Lower lobe of right lung (tissue), 2 donors: Measurements from ENCODE around the gene BTNL9. TPM values are rescaled to one million over a fixed set of nuclear protein-coding genes. Genes with fewer than 3 reads are reported as not detected.
A peak's percentile ranks its signal among the peaks of the same experiment; 100 is the strongest.

Experiments
- ATAC-seq, 2 donors: fragments of 200-7000 bp; cut with Tn5 transposase; one replicate each; pipeline ENCODE4 v1.9.1; 2020 to 2022; ENCODE audit warnings: mild to moderate bottlenecking in 2 of 2, moderate library complexity in 2 of 2
- DNase-seq: peaks from one replicate; pipeline ENCODE4 v3.0.0-alpha.2; 2020
- H3K27ac ChIP-seq: fragments of 200-600 bp; one replicate; pipeline ENCODE4 v1.8.0; 2022
- H3K27me3 ChIP-seq: fragments of 200-600 bp; one replicate; pipeline ENCODE4 v1.8.0; 2022; ENCODE audit warnings: low read depth
- H3K36me3 ChIP-seq: fragments of 200-600 bp; one replicate; pipeline ENCODE4 v1.8.0; 2022; ENCODE audit warnings: mild to moderate bottlenecking
- H3K4me1 ChIP-seq: fragments of 200-600 bp; one replicate; pipeline ENCODE4 v1.8.0; 2022
- H3K4me3 ChIP-seq: fragments of 200-600 bp; one replicate; pipeline ENCODE4 v1.8.0; 2022; ENCODE audit warnings: mild to moderate bottlenecking
- H3K9me3 ChIP-seq: fragments of 200-600 bp; one replicate; pipeline ENCODE4 v1.8.0; 2022
- intact Hi-C: fragments of 100-400 bp; cut with DNase I; formaldehyde crosslinking; loops from one replicate; pipeline ENCODE4 v1.11.0; 2022
- total RNA-seq: library from RNA; stranded (reverse); fragmentation: NEBNext Ultra II Directional; extraction: Animal tissue kit (Norgen Biotek cat#: 25700); gene quantifications from one replicate; pipeline ENCODE4 v1.2.1, GENCODE V29; 2021
- TF ChIP-seq, protein P1 (sequence below): fragments of 200-600 bp; IDR thresholded peaks from one replicate; pipeline ENCODE4 v1.8.0; 2022; ENCODE audit warnings: antibody characterized with exemption, mild to moderate bottlenecking
- donor health status: DM: no; HTN: yes; CAD: no; lungs with severe emphysema.

The BTNL9 gene
- total RNA-seq, 1 donor from 2014 or later, result 125 TPM

DNA sequence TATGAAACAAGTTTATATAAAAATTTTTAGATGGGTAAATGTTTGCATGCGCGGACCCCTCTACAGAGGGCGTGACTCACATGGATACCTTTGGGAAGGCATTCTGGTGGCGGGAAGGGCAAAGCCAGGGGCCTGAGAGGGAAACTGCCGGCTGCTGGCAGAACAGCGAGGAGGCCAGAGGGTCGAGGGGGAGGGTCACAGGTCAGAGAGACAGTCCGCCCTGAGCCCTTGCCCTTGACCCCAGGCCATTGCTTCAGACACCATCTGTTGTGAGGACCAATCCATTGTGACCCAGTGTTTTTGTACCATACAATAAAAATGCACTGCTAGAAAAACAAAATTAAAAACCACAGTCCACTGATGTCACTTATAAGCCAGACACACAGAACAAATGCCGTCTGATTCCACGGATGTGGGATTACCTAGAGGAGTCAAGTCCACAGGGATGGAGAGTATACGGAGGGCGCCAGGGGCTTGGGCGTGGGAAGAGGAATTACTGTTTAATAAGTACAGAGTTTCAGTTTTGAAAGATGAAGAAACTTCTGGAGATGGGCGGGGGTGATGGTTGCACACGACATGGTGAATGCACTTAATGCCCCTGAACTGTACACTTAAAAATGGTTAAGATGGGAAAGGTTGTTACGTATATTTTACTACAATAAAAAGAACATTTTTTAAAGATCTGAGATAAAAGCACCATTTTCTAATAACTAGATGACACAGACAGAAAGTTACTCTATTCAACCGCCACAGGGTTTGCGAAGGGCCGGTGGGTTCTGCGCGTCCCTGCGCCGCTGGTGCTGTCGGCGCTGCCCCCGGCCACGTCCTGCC is 12.0 kb downstream of the BTNL9 start:
- TF ChIP-seq, protein P1, sequence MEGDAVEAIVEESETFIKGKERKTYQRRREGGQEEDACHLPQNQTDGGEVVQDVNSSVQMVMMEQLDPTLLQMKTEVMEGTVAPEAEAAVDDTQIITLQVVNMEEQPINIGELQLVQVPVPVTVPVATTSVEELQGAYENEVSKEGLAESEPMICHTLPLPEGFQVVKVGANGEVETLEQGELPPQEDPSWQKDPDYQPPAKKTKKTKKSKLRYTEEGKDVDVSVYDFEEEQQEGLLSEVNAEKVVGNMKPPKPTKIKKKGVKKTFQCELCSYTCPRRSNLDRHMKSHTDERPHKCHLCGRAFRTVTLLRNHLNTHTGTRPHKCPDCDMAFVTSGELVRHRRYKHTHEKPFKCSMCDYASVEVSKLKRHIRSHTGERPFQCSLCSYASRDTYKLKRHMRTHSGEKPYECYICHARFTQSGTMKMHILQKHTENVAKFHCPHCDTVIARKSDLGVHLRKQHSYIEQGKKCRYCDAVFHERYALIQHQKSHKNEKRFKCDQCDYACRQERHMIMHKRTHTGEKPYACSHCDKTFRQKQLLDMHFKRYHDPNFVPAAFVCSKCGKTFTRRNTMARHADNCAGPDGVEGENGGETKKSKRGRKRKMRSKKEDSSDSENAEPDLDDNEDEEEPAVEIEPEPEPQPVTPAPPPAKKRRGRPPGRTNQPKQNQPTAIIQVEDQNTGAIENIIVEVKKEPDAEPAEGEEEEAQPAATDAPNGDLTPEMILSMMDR, result no peak
- DNase-seq, result no peak
- H3K4me1 ChIP-seq, result peaks cover 31% of the 10 kb centered on the region
- peaks cover 89% of the 10 kb centered on the region for H3K27me3 ChIP-seq
- no peaks in the 10 kb centered on the region for H3K36me3 ChIP-seq
- no peaks in the 10 kb centered on the region for H3K9me3 ChIP-seq
- H3K27ac ChIP-seq, result peak overlapping the region; percentile 49
- intact Hi-C loops, result no loop called here
- no peak for ATAC-seq
- peak overlapping the region; percentile 62 for H3K4me3 ChIP-seq

DNA sequence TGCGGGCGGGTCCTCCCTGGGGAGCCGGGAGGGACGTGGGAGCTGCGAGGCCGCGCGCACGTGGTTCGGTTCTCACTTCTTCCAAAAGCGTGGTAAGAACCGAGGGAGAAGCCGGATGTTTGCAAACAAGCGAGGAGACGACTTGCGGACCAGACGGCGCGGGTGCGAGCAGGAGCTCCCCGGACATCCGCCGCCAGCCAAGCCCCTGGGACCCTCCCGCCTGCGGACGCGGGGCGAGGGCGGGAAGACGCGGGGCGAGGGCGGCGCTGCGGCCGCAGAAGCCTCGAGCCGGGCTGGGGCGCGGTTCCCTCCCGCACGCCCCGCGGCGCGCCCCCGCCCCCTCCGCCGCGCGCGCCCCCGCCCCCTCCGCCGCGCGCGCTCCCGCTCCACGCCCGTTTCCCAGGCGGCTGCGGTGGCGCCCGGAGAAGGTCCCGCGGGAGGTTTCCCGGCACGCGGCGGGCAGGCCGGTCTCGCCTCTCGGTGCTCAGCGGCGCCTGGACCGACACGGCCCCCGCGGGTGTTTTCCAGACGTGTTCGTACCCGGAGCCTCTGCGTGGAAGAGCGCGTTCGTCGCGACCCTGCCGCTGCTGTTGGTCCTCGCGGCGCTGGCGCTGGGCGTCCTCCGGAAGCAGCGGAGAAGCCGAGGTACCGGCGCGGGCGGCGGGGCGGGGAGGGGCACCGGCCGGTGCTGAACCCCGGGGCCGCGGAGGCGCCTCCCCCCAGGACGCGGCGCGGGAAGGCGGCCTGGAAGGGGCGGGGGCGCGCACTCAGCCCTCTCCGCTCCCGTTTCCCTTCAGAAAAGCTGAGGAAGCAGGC is 12.8 kb downstream of the BTNL9 start:
- TF ChIP-seq, protein P1, result no peak
- ATAC-seq (peak; percentile 29 to 63), DNase-seq (no peak)
- peak overlapping the region; percentile 80 for H3K27ac ChIP-seq
- peak overlapping the region; percentile 62 for H3K4me3 ChIP-seq
- peaks cover 86% of the 10 kb centered on the region for H3K27me3 ChIP-seq
- H3K4me1 ChIP-seq, result peaks cover 31% of the 10 kb centered on the region
- no peaks in the 10 kb centered on the region for H3K36me3 ChIP-seq
- no peaks in the 10 kb centered on the region for H3K9me3 ChIP-seq
- intact Hi-C loops, result no loop called here

DNA sequence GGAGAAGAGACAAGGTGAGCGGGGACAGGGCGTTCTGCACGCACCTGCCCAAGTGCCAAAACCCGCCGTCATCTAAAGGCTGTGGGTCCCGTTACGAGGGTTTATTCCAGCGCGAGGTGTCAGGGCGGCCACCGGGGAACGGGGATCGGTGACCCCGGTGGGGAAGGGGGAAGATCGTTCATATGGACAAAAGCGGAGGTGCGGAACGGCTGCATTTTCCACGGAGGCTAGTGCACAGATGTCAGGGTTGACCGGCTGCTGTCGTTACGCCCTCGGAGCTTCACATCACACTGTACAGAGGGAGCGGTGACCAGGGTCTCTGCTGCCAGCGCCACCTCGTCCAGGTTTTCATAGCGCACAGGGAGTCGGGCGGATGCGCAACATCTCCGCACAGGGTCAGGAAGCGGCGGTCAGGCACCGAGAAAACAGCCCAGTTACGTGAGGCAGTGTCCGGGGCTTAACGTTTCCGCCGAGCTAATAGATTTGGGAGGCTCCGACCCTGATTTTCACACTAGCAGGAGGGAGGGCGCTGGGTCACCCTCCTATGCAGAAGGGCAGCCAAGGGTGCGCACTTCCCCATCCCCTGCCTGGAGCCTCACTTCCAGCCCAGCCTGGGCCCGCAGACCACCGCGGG is 13.5 kb downstream of the BTNL9 start:
- Histone ChIP-seq H3K4me1 (peaks cover 31% of the 10 kb centered on the region), H3K4me3 (peak overlapping the region; percentile 62), H3K27ac (peak overlapping the region; percentile 80), H3K9me3 (no peaks in the 10 kb centered on the region), H3K36me3 (no peaks in the 10 kb centered on the region), H3K27me3 (peaks cover 86% of the 10 kb centered on the region)
- DNase-seq, result no peak
- ATAC-seq, result peak; percentile 40 to 46
- TF ChIP-seq, protein P1, result no peak
- intact Hi-C loops, result no loop called here

DNA sequence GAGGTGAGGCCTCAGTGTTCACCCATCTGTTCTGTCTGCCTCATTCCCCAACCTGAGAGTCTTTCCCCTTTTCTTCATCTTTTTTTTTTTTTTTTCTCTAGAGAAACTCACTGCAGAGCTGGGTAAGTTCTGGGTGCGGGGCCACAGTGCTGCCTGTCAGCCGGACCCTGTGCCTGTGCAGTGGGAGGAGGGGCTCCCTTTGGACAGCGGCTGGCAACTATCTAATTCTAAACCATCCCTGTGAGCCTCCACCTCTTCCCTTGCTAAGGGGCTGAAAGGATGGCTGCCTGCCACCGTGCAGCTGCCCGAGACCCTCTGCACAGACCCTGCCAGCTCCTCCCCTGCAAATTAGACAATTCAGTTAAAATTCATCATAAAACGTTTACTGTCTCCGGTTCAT is 14.1 kb downstream of the BTNL9 start:
- TF ChIP-seq, protein P1, result no peak
- peak overlapping the region; percentile 80 for H3K27ac ChIP-seq
- ATAC-seq (peak in 1 of 2 donors; percentile 4), DNase-seq (no peak)
- no peaks in the 10 kb centered on the region for H3K9me3 ChIP-seq
- intact Hi-C loops, result no loop called here
- peak overlapping the region; percentile 62 for H3K4me3 ChIP-seq
- H3K4me1 ChIP-seq, result peaks cover 31% of the 10 kb centered on the region
- H3K27me3 ChIP-seq, result peaks cover 88% of the 10 kb centered on the region
- no peaks in the 10 kb centered on the region for H3K36me3 ChIP-seq

DNA sequence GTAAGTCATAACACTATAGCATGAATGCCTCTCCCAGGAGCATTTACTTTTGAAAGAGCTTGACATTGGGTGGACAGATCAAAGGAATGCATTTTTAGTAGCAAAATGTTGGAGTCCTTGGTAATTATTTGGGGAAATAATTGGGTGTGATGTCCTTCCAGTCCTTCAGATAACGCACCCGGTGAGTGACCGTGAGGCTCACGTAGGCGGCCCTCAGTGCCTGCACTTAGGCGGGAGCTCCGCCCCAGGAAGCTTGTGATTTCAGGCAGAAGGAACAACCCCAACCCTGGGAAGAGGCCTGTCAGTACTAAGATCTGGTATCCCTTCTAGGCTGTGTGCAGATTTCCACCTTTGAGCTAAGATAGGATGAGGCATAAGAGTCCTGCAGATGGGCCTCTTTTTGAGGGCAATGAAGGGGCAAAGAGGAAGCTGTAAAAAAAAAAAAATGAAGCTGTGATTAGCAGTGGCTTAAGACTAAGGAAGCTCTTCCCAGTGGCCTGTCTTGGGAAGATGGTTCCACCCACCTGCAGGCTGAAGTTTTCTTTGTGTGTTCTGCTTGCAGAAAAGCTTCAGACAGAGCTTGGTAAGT is 14.9 kb downstream of the BTNL9 start:
- TF ChIP-seq, protein P1, result no peak
- Histone ChIP-seq H3K27me3 (peaks cover 88% of the 10 kb centered on the region), H3K4me3 (peak overlapping the region; percentile 62), H3K4me1 (peaks cover 26% of the 10 kb centered on the region), H3K27ac (no peak overlapping the region), H3K36me3 (no peaks in the 10 kb centered on the region), H3K9me3 (no peaks in the 10 kb centered on the region)
- intact Hi-C loops, result no loop called here
- ATAC-seq (no peak), DNase-seq (no peak)
